ENCODE results near the gene SH3D21. TPM values are rescaled to one million over a fixed set of nuclear protein-coding genes. Genes with fewer than 3 reads are reported as not detected.

Gene SH3D21
- polyA plus RNA-seq, 3 donors: 0.56 TPM; not detected in 2

DNA sequence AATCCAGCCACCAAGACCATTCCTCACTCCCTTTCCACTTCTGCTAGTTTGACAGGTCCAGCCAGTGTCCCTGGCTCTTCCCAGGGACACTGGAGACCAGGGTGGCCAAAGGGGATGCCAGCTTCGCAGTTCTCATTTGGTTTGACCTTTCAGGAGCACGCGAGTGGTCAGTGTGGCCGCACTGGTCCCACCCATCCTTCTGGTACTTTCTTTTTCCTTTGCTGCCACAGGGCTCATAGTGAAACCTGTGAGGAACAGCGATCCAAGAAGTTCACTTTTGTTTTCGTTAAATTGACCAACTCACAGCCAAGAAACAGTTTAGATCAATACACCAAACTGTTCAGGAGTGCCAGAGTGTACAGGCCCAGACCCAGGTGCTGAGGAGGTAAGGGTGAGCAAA is 31.7 kb downstream of the SH3D21 start:
- WGBS (ENCODE audit: insufficient coverage): 96% methylated on average over 4 of the region's 6 CpGs
- H3K4me2 ChIP-seq (replicated peaks; ENCODE audit: extremely low read depth, low read length, poor library complexity, severe bottlenecking): no peak overlapping the region
- no peak overlapping the region for H3K27ac ChIP-seq (ENCODE audit: low read depth in 1 of 2, low read length in 2 of 2)
- H3K9ac ChIP-seq (ENCODE audit: insufficient read depth, low read length, poor library complexity, severe bottlenecking): no peak overlapping the region
- H3K9me3 ChIP-seq (replicated peaks in 1 of 2; ENCODE audit: control insufficient read depth in 1 of 2, insufficient read depth in 1 of 2, low read length in 2 of 2): no peaks in the 10 kb centered on the region
- TF ChIP-seq, protein P1, sequence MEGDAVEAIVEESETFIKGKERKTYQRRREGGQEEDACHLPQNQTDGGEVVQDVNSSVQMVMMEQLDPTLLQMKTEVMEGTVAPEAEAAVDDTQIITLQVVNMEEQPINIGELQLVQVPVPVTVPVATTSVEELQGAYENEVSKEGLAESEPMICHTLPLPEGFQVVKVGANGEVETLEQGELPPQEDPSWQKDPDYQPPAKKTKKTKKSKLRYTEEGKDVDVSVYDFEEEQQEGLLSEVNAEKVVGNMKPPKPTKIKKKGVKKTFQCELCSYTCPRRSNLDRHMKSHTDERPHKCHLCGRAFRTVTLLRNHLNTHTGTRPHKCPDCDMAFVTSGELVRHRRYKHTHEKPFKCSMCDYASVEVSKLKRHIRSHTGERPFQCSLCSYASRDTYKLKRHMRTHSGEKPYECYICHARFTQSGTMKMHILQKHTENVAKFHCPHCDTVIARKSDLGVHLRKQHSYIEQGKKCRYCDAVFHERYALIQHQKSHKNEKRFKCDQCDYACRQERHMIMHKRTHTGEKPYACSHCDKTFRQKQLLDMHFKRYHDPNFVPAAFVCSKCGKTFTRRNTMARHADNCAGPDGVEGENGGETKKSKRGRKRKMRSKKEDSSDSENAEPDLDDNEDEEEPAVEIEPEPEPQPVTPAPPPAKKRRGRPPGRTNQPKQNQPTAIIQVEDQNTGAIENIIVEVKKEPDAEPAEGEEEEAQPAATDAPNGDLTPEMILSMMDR (IDR thresholded peaks at IDR 0.05): no peak
- Mint-ChIP-seq H3K4me3 (no peak overlapping the region), H3K27me3 (ENCODE audit: low read depth in 3 of 3) (peaks cover 0 to 1% (median 1%) of the 10 kb centered on the region in 3 donors), H3K27ac (no peak overlapping the region), H3K36me3 (peaks cover 26 to 32% of the 10 kb centered on the region in 2 donors), H3K9me3 (peaks cover 0 to 2% (median 0%) of the 10 kb centered on the region in 7 donors), H3K4me1 (peaks cover 19% of the 10 kb centered on the region)
- no peak overlapping the region for H2AFZ ChIP-seq (ENCODE audit: insufficient read depth, low read depth, low read length, poor library complexity, severe bottlenecking)
- peaks cover 42% of the 10 kb centered on the region for H4K20me1 ChIP-seq (ENCODE audit: insufficient read depth, low read length)
- intact Hi-C loops (cut with micrococcal nuclease): no loop called here
- peaks cover 13 to 16% of the 10 kb centered on the region in 2 donors for H3K4me1 ChIP-seq (ENCODE audit: control insufficient read depth in 1 of 2, insufficient read depth in 2 of 2, low read length in 2 of 2)
- H3K4me3 ChIP-seq (replicated peaks in 1 of 3; ENCODE audit: low read depth in 2 of 3, low read length in 3 of 3): no peak overlapping the region
- no peak for DNase-seq
- no peaks in the 10 kb centered on the region for H3K27me3 ChIP-seq (ENCODE audit: control insufficient read depth in 2 of 2, insufficient read depth in 2 of 2, low read length in 2 of 2)
- H3K36me3 ChIP-seq (replicated peaks in 1 of 2; ENCODE audit: control insufficient read depth in 1 of 2, insufficient read depth in 2 of 2, low read length in 2 of 2): peaks cover 27 to 34% of the 10 kb centered on the region in 2 donors
- H3K79me2 ChIP-seq (ENCODE audit: insufficient read depth, low read length): no peaks in the 10 kb centered on the region

DNA sequence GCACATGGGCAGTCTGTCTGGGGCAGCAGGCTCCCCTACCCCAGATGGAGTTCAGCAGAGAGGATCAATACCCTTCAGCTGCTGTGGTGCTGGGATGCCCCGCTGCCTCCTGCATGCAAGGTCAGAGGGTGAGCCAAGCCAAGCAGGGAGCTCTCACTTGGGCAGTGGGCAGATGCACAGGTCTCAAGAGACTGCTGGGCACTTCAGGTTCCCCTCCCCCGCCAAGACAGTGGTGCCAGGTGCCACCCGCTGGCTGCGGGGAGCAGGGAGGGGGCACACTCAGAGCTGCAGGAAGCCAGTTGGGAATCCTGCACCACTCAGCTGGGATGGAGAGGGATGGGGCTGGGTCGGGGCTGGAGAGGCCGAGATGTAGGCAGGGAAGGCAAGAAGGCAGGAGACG is 33.0 kb downstream of the SH3D21 start:
- Histone ChIP-seq H2AFZ (ENCODE audit: insufficient read depth, low read depth, low read length, poor library complexity, severe bottlenecking) (no peak overlapping the region), H4K20me1 (ENCODE audit: insufficient read depth, low read length) (peaks cover 54% of the 10 kb centered on the region), H3K27me3 (ENCODE audit: control insufficient read depth in 2 of 2, insufficient read depth in 2 of 2, low read length in 2 of 2) (no peaks in the 10 kb centered on the region), H3K4me1 (ENCODE audit: control insufficient read depth in 1 of 2, insufficient read depth in 2 of 2, low read length in 2 of 2) (peaks cover 13 to 16% of the 10 kb centered on the region in 2 donors), H3K9me3 (replicated peaks in 1 of 2; ENCODE audit: control insufficient read depth in 1 of 2, insufficient read depth in 1 of 2, low read length in 2 of 2) (no peaks in the 10 kb centered on the region), H3K4me2 (replicated peaks; ENCODE audit: extremely low read depth, low read length, poor library complexity, severe bottlenecking) (no peak overlapping the region), H3K79me2 (ENCODE audit: insufficient read depth, low read length) (no peaks in the 10 kb centered on the region), H3K27ac (ENCODE audit: low read depth in 1 of 2, low read length in 2 of 2) (no peak overlapping the region), H3K36me3 (replicated peaks in 1 of 2; ENCODE audit: control insufficient read depth in 1 of 2, insufficient read depth in 2 of 2, low read length in 2 of 2) (peaks cover 36 to 47% of the 10 kb centered on the region in 2 donors), H3K9ac (ENCODE audit: insufficient read depth, low read length, poor library complexity, severe bottlenecking) (no peak overlapping the region), H3K4me3 (replicated peaks in 1 of 3; ENCODE audit: low read depth in 2 of 3, low read length in 3 of 3) (no peak overlapping the region)
- H3K4me1 Mint-ChIP-seq: peaks cover 20% of the 10 kb centered on the region
- H3K36me3 Mint-ChIP-seq: peaks cover 34 to 45% of the 10 kb centered on the region in 2 donors
- H3K4me3 Mint-ChIP-seq: no peak overlapping the region
- peak overlapping the region in 2 of 7 donors; percentile 30 to 69 for H3K27ac Mint-ChIP-seq
- peaks cover 0 to 2% (median 0%) of the 10 kb centered on the region in 7 donors for H3K9me3 Mint-ChIP-seq
- no peak for DNase-seq
- TF ChIP-seq, protein P1 (IDR thresholded peaks at IDR 0.05): no peak
- H3K27me3 Mint-ChIP-seq (ENCODE audit: low read depth in 3 of 3): peaks cover 0 to 1% (median 0%) of the 10 kb centered on the region in 3 donors
- WGBS (ENCODE audit: insufficient coverage): 63% methylated on average over 6 of the region's 7 CpGs
- intact Hi-C loops (cut with micrococcal nuclease): no loop called here

All from CD14-positive monocyte (primary cell).